PC-9 (cell line): Measurements from ENCODE around the gene AADACL3. TPM values are rescaled to one million over a fixed set of nuclear protein-coding genes. Genes with fewer than 3 reads are reported as not detected.

ENCODE experiments used
- BruUV-seq: library from RNA; stranded (reverse); fragments of 400-500 nt; replicated peaks from 2 replicates; lab custom pipeline; 2021; lab: Mats Ljungman, UMichigan
- CTCF ChIA-PET: fragments of 300-600 bp; sonication (Branson Sonifier 250); formaldehyde crosslinking; loops from one replicate; lab custom pipeline; 2022; ENCODE audit warnings: antibody characterized with exemption; lab: Charles Lee
- POLR2A ChIA-PET: fragments of 300-600 bp; sonication (Branson Sonifier 250); formaldehyde crosslinking; loops from one replicate; lab custom pipeline; 2022; ENCODE audit warnings: antibody characterized with exemption; ENCODE audit not compliant: unreplicated experiment; lab: Charles Lee
- DNase-seq, 2 experiments: peaks; one replicate each; pipeline versions ENCODE4 v3.0.0 to v3.0.0-alpha.2; 2015 to 2022; ENCODE audit warnings: mixed read lengths in 1 of 2
- H2AFZ ChIP-seq: fragments of 200-600 bp; sonication (generic); 2 replicates; pipeline ENCODE4 v1.8.1; 2017; ENCODE audit warnings: antibody characterized with exemption
- H3F3A ChIP-seq: fragments of 200-600 bp; sonication (generic); 2 replicates; pipeline ENCODE4 v1.8.1; 2017; ENCODE audit warnings: antibody characterized with exemption, mild to moderate bottlenecking, low read depth; ENCODE audit not compliant: insufficient read depth
- H3K27ac ChIP-seq: fragments of 200-600 bp; sonication (generic); 2 replicates; pipeline ENCODE4 v1.6.1; 2016; ENCODE audit warnings: mixed run types
- H3K27me3 ChIP-seq: fragments of 200-600 bp; sonication (generic); 2 replicates; pipeline ENCODE4 v1.6.1; 2016; ENCODE audit warnings: low read depth, mixed run types; ENCODE audit not compliant: insufficient read depth
- H3K36me3 ChIP-seq: fragments of 200-600 bp; sonication (generic); 2 replicates; pipeline ENCODE4 v1.6.1; 2016; ENCODE audit warnings: low read depth, mixed run types
- H3K4me1 ChIP-seq: fragments of 200-600 bp; sonication (generic); replicated peaks from 2 replicates; pipeline ENCODE4 v1.6.1; 2016; ENCODE audit warnings: mixed run types; ENCODE audit not compliant: insufficient read depth
- H3K4me2 ChIP-seq: fragments of 200-600 bp; sonication (generic); 2 replicates; pipeline ENCODE4 v1.6.1; 2017; ENCODE audit warnings: mixed run types
- H3K4me3 ChIP-seq: fragments of 200-600 bp; sonication (generic); 2 replicates; pipeline ENCODE4 v1.6.1; 2016; ENCODE audit warnings: mixed run types
- H3K79me2 ChIP-seq: fragments of 200-600 bp; sonication (generic); 2 replicates; pipeline ENCODE4 v1.6.1; 2017; ENCODE audit warnings: low read depth, mixed run types
- H3K9me2 ChIP-seq: fragments of 200-600 bp; sonication (generic); 2 replicates; pipeline ENCODE4 v1.8.1; 2017; ENCODE audit warnings: mild to moderate bottlenecking; ENCODE audit not compliant: insufficient read depth
- H3K9me3 ChIP-seq: fragments of 200-600 bp; sonication (generic); 2 replicates; pipeline ENCODE4 v1.8.1; 2016; ENCODE audit warnings: low read depth; ENCODE audit not compliant: insufficient read depth
- H4K20me1 ChIP-seq: fragments of 200-600 bp; sonication (generic); 2 replicates; pipeline ENCODE4 v1.8.1; 2017; ENCODE audit not compliant: insufficient read depth
- CTCF ChIP-seq: fragments of 200-600 bp; sonication (generic); conservative IDR thresholded peaks from 2 replicates; pipeline ENCODE4 v1.6.1; 2017; ENCODE audit warnings: mixed run types, antibody characterized with exemption, mild to moderate bottlenecking, moderate library complexity
- EZH2 ChIP-seq: fragments of 200-600 bp; sonication (generic); IDR thresholded peaks from 2 replicates; pipeline ENCODE4 v1.8.0; 2017; ENCODE audit warnings: antibody characterized with exemption, low read depth
- intact Hi-C: fragments of 100-400 bp; cut with micrococcal nuclease; formaldehyde crosslinking; loops from one replicate; pipeline ENCODE4 v1.10.0; 2022; ENCODE audit not compliant: unreplicated experiment
- total RNA-seq: library from RNA; stranded (reverse); gene quantifications from 2 replicates; pipeline ENCODE4 v1.2.3, GENCODE V29; 2021

AADACL3 gene
- total RNA-seq, 1 experiment from 2014 or later = not detected

- ChIA-PET CTCF (no interaction called here), POLR2A (no interaction called here)
- Histone ChIP-seq H2AFZ (no peak overlapping the region), H4K20me1 (no peaks in the 10 kb centered on the region), H3K9me3 (no peaks in the 10 kb centered on the region), H3K4me1 (no peaks in the 10 kb centered on the region), H3K36me3 (no peaks in the 10 kb centered on the region), H3K9me2 (no peaks in the 10 kb centered on the region), H3F3A (no peaks in the 10 kb centered on the region), H3K4me2 (no peak overlapping the region), H3K27me3 (peaks cover 6% of the 10 kb centered on the region; the same call in 1 of the 2 replicates), H3K27ac (no peak overlapping the region), H3K4me3 (no peak overlapping the region), H3K79me2 (no peaks in the 10 kb centered on the region)
- BruUV-seq = no TSS peak
- TF ChIP-seq EZH2 = no peak
- no peak for TF ChIP-seq CTCF
- no peak for DNase-seq
- intact Hi-C loops = loop anchor here (10.0 kb wide), 2 partner anchors 500 to 660 kb away; no protein-coding TSS in a partner anchor
Observed at GRCh38 chr1:12774801-12775345, 59.0 kb downstream of the AADACL3 start.

- no peak overlapping the region for H2AFZ ChIP-seq
- ChIA-PET POLR2A (no interaction called here), CTCF (no interaction called here)
- H3K27ac ChIP-seq = no peak overlapping the region
- H3K4me2 ChIP-seq = no peak overlapping the region
- no peaks in the 10 kb centered on the region for H3K36me3 ChIP-seq
- no peak overlapping the region for H3K4me3 ChIP-seq
- no peaks in the 10 kb centered on the region for H3K4me1 ChIP-seq
- no peaks in the 10 kb centered on the region for H3F3A ChIP-seq
- H4K20me1 ChIP-seq = no peaks in the 10 kb centered on the region
- DNase-seq = no peak
- H3K79me2 ChIP-seq = no peaks in the 10 kb centered on the region
- TF ChIP-seq EZH2 (no peak), CTCF (no peak)
- no peaks in the 10 kb centered on the region for H3K9me2 ChIP-seq
- intact Hi-C loops = loop anchor here (10.0 kb wide), 2 partner anchors 501 to 661 kb away; no protein-coding TSS in a partner anchor
- no TSS peak for BruUV-seq
- peaks cover 6% of the 10 kb centered on the region; the same call in 1 of the 2 replicates for H3K27me3 ChIP-seq
- no peaks in the 10 kb centered on the region for H3K9me3 ChIP-seq
Observed at GRCh38 chr1:12775443-12775842, 59.5 kb downstream of the AADACL3 start.

GRCh38 chr1:12776801-12777557, 61.1 kb downstream of the AADACL3 start:
- CTCF ChIA-PET = no interaction called here
- Histone ChIP-seq H3K9me3 (no peaks in the 10 kb centered on the region), H3K27me3 (peaks cover 6% of the 10 kb centered on the region; the same call in 1 of the 2 replicates), H4K20me1 (no peaks in the 10 kb centered on the region), H3K4me1 (no peaks in the 10 kb centered on the region), H3K79me2 (no peaks in the 10 kb centered on the region), H3K4me3 (no peak overlapping the region), H3K9me2 (no peaks in the 10 kb centered on the region), H2AFZ (no peak overlapping the region), H3K36me3 (no peaks in the 10 kb centered on the region), H3K27ac (no peak overlapping the region), H3F3A (no peaks in the 10 kb centered on the region), H3K4me2 (no peak overlapping the region)
- POLR2A ChIA-PET = no interaction called here
- TF ChIP-seq CTCF = no peak
- TF ChIP-seq EZH2 = no peak
- no TSS peak for BruUV-seq
- no peak for DNase-seq
- intact Hi-C loops = loop anchor here (10.0 kb wide), 2 partner anchors 502 to 662 kb away; no protein-coding TSS in a partner anchor

Other genes with a start within 250 kb of the AADACL3 start
- gene DHRS3, start 97.9 kb upstream of the AADACL3 start, total RNA-seq = 144 and 154 TPM in 2 replicates
- not detected in 2 replicates for gene AADACL4, start 72.0 kb upstream of the AADACL3 start, total RNA-seq
- gene CFAP107, start 30.1 kb downstream of the AADACL3 start, total RNA-seq = not detected in 2 replicates
- not detected in 2 replicates for gene PRAMEF12, start 57.6 kb downstream of the AADACL3 start, total RNA-seq
- gene PRAMEF1, start 75.3 kb downstream of the AADACL3 start, total RNA-seq = not detected in 2 replicates
- gene PRAMEF11, start 115.3 kb downstream of the AADACL3 start, total RNA-seq = not detected in 2 replicates
- not detected in 2 replicates for gene HNRNPCL1, start 132.6 kb downstream of the AADACL3 start, total RNA-seq
- gene PRAMEF2, start 141.0 kb downstream of the AADACL3 start, total RNA-seq = not detected in 2 replicates
- gene PRAMEF4, start 170.1 kb downstream of the AADACL3 start, total RNA-seq = not detected in 2 replicates
- not detected in 2 replicates for gene PRAMEF10, start 182.2 kb downstream of the AADACL3 start, total RNA-seq
- gene PRAMEF7, start 200.5 kb downstream of the AADACL3 start, total RNA-seq = not detected in 2 replicates
- gene PRAMEF6, start 231.5 kb downstream of the AADACL3 start, total RNA-seq = not detected in 2 replicates